COLO668 (cell line): ENCODE measurements around the gene RECQL.
"Not testable (repeated sequence)": the region's sequence is repeated elsewhere in the genome, so short reads cannot be mapped to it uniquely, and the experiment has no call there.

ENCODE experiments used
- DNase-seq: peaks from one replicate; lab custom pipeline; 2025; ENCODE audit not compliant: unreplicated experiment; lab: John Stamatoyannopoulos, UW

RECQL gene

DNA sequence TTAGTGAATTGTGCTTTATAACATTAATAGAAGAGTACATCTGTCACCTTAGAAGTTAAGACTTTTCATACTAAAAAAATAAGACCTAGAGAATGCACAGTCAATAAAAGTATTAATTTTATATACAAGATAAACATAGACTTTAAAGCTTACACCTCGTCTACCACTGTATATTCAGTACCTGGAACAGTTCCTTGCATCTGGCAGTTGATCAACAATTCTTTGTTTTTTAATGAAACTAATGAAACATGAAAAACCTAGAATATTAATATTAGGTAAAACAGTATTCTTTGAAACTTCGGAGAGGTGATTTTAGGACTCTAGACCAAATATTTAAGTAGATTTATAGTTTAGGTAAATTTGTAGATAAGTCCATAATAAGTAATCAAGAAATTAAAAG lies 4.5 kb upstream of the RECQL start:
- DNase-seq = no peak

DNA sequence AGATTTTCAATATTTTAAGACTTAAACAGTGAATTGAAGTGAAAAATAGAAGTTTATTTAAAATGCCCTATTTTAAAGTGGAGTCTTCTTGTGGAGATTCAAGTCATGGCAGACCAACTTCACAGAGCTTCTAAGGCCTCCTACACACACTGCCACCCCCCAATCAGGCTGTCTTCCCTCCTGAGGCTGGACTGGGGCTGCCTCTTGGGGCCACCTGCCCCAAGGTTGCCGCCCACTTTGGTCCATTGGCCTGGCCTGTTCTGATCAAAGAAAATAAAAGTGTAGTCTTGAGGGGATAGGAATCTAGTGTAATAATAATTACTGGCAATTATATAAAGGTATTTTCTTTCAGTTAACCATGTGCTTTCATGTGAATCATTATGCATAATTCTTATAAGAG lies 1.4 kb upstream of the RECQL start:
- no peak for DNase-seq

DNA sequence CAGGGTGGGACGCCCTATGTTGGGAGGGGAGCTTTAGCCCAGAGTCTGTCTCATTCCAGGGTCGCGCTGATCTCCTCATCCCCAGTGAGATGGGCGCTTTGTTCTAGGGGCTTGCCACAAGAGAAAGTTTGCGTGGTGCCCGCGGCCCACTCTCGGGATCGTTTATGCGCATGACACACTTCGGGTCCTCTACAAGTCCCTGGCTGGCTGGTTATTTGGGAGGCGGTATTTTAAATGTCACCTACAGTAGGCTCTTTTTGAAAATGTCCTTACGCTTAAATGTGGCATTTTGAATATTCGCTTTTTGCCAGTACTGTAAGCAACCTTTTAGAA lies 695 bp upstream of the RECQL start:
- peak; percentile 16 for DNase-seq

DNA sequence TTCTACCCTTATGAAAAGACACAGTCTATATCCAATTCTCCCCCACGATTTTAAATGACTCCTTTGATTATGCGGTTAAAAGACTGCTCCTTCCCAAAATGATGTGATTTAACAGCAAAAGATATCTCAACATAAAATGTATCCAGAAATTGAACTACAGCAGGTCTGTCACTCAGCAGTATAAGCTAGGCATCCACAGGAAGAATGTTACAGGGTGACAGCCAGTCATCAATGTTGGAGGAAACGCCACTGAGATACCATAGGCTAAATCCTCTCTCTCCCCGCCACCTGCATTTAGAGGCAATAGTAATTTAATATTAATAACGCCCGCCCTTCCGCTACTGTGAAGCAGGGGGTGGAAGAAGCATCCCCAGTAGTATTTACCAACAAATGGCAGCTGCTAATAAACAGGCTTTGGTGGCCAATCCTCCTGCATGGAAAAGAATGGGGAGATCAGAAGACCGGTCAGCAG lies 613 bp downstream of the RECQL start:
- DNase-seq = no peak

DNA sequence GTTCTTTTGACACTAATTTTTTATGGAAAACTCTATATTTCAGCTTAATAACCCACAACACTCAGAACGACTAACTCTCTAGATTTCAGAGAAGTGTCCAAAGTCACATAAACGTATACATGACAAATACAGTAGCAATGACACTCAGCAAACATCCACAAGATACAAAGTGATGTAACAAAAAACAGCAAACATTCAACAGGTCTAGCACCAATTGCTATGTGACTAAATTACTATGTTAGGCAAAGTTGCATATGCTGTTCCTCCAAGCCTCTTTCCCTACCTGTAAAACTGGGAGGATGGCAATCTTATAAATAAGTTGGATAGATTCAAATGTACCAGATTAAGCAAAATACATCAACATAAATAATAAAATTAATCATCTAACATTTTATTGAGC lies 1.7 kb downstream of the RECQL start:
- DNase-seq = no peak

DNA sequence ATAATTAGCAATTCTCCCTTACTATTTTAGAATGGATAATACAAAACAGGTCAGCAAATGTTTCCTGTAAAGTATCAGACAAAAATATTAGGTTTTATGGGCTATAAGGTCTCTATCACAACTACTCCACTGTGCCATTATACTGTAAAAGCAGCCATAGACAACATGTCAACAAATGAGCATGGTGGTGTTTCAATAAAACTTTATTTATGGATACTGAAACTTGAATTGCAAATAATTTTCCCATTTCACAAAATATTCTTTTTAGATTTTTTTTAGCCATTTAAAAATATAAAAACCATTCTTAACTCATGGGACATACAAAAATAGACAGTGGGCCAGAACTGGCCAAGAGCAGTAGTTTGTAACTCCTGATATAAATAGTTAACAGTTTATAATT lies 15.4 kb downstream of the RECQL start:
- DNase-seq = no peak

DNA sequence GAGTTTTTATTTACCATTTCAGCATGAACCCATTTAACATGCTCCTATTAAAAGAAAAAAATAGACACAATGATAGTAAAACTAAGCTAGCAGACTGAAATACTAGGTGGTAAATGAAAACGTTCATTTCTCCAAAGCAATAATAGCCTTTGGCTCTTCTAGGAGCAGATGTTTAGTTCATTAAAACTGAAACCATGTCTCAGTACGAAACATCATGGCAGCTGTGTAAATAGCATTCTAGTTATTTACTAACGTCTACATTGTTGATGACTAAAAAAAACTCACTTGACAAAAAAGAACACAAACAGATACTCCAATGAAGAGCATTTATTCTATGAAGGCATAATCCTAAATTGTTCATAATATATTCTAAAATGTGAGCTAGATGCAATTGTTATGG lies 17.9 kb downstream of the RECQL start:
- no peak for DNase-seq

DNA sequence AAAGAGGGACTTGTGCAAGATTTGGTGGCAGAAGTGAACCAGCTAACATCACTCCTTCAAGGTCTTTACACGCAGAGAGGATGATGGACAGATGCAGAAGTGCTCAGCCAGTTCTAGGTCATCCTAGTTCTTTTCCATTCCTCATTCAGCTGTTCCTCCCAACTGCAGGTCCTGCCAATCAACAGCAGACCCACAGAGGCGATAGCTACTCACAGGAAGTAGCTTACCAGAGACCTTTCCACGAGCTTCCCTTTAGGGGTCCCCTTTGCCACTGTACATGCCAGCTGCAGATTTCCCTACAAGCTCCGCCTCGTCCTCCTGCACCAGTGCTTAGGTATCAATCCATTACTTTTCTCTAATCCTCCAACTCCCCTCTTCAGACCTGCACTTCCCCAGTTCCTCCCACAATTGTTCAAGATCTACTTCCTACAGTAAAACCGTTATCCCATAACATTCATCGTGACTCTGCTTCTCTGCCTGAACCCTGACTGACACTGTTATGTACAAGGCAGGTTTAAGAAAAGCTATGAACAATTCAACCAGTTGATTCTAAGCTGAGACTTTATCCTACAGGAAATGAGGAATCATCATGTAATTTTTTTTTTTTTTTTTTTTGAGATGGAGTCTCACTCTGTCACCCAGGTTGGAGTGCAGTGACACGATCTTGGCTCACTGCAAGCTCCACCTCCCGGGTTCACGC lies 22.5 kb downstream of the RECQL start:
- no peak for DNase-seq

DNA sequence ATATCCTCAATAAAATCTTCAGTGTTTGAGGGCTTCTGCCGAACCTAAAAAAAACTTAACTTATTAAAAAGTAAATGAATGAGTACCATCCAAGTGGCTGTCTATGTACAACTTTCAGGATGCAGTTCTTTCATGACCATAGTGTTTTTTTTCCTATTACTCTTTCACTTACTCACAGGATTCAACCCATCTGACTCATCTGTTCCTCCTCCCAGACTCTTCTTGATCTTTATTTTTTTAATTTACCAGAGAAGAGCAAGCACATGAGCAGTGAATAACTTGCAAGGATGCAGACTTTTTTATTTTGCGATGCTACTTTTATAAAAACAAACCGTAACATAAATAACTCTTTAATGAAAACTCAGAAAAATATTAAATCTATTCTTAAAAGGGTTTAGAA lies 24.5 kb downstream of the RECQL start:
- DNase-seq = no peak

DNA sequence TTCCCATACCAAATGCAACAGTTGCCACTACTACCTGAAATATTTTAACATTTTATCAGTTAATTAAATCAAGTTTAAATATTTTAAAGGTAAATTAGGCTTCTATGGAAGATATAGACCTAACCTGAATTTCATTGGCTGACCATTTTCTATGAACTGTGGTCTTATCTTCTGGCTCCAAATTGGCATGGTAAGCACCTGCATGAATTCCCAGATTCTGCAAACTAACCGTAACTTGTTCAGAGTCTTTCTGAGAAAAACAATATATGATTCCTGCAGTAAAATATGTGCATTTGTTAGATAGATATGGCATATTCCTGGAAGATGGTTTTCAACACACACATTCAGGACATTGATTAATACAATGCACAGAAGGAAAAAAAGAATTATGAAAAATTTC lies 25.9 kb downstream of the RECQL start:
- no peak for DNase-seq

DNA sequence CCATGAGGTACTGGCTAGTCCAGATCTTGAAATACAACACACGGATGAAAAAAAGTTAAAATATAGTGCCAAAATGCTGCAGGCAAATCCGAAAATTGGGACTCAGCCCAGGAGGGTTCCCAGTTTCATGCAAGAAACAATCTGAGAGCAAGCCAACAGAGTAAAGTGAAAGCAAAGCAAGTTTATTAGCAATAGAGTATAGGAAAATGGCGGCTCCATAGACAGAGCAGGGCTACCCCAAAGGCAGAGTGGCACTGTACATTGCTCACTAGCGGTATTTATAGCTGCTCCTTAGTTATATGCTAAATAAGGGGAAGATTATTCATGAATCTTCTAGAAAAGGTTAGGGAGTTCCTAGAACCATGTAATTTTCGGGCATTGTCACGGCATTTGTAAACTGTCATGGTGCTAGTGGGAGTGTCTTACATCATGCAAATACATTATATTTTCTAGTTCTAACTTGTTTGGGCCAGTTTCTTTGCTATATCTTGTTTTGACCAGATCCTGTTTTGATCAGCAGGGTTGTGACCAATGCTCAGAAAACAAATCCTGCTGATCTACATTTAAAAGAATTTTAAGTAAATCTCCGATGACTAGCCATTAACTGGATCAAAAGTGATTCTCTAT lies 29.1 kb downstream of the RECQL start:
- DNase-seq = no peak

DNA sequence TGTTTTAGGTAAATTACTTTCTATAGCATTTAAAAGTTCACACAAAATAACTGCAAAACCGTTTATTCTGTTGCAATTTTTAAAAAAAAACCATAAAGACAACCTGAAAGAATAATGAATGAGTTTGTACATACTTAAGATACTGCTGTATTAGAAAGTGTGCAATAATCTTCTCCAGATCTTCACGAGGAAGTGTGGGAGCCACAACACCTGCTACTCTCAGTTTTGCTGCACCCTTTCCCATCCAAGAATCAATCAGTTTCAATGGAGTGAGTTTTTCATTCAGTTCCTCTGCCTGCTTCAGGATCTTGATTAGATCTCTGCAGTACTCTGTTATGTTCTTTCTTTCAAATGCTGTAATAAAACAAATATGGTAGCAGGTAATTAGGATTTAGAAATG lies 30.1 kb downstream of the RECQL start:
- no peak for DNase-seq

DNA sequence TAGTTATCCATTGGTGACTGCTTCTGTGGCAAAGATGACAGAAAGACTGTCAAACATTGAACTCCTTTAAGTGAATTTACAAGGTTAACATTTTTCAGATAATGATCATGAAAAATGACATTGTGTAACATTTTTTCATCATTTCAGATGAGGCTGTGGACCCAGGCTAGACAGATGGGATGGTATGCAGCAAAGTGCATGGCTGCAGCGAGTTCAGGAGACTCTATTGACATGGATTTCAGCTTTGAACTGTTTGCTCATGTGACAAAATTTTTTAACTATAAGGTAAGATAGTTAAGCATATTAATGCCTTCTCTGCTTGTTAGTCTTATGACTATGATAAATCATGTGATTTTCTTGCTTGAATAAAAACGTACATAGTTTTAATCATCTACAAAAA lies 34.1 kb downstream of the RECQL start:
- DNase-seq = not testable (repeated sequence)

DNA sequence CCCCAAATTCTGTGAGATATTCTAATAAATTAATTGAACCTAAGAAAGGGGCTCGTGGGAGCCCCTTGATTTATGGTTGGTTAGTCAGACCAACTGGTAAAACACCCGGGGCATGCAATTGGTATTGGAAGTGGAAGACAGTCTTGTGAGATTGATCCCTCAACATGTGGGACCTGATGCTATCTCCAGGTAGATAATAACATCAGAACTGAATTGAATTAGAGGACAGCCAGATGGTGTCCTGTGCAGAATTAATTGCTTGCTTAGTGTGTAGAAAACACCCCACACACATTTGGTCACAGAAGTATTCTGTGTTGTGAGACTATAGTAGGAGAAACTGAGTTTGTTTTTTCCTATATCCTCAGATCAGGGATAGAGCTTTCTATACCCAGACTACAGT lies 42.0 kb downstream of the RECQL start:
- DNase-seq = no peak

DNA sequence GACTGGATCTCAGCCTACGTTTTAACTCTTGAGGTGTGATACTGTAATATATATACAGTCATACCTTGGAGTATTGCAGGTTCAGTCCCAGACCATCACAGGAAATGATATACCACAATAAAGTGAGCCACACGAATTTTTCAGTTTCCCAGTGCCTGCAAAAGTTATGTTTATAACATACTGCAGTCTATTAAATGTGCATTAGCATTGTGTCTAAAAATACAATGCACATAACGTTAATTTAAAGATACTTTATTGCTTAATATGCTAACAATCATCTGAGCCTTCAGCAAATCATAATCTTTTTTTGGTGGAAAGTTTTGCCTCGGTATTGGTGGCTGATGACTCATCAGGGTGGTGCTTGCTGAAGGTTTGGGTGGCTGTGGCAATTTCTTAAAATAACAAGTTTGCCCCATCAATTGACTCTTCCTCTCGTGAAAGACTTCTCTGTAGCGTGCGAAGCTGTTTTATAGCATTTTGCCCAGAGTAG lies 45.1 kb downstream of the RECQL start:
- no peak for DNase-seq

DNA sequence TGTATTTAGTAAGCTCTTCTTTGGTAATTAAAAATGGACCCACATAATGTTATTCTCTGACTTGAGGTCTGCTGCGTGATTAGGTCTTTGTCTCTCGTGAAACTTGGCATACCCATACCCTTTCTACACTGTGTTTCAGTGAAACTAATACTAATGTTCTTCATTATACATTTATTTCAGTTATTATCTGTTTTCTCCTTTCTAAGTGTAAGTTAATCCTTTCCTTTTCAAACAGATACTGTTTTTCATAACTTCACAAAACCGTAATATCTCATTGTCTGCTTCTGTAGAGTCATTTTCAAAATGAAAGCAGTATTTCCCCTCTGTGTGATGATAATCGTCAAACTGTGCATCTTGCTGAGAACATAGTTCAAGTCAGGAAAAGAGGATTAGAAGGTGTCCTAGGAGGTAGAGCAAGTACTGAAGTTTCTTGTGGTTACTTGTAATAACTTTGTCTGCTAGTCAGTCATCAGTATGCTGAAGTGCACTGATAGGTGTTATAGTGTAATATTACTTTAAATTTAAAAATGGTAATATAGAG lies 48.1 kb downstream of the RECQL start:
- no peak for DNase-seq

DNA sequence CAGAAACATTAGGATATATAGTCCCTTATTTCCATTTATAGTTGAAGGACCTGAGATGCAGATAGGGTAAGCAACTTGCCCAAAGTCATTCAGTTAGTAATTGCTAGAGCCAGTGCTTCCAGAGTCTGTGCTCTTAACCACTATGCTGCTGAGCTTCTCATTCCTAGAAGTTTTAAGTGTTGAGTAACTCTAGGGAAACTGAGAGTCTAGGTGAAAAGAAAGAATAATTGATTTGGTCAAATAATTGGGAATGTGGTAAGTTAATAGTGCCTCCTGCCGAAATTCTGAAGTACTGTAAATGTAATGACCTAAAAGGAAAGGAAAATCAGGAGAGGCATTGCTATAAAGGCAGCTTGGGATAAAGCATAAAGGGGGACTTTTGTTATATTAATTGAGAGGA lies 49.9 kb downstream of the RECQL start:
- DNase-seq = no peak

DNA sequence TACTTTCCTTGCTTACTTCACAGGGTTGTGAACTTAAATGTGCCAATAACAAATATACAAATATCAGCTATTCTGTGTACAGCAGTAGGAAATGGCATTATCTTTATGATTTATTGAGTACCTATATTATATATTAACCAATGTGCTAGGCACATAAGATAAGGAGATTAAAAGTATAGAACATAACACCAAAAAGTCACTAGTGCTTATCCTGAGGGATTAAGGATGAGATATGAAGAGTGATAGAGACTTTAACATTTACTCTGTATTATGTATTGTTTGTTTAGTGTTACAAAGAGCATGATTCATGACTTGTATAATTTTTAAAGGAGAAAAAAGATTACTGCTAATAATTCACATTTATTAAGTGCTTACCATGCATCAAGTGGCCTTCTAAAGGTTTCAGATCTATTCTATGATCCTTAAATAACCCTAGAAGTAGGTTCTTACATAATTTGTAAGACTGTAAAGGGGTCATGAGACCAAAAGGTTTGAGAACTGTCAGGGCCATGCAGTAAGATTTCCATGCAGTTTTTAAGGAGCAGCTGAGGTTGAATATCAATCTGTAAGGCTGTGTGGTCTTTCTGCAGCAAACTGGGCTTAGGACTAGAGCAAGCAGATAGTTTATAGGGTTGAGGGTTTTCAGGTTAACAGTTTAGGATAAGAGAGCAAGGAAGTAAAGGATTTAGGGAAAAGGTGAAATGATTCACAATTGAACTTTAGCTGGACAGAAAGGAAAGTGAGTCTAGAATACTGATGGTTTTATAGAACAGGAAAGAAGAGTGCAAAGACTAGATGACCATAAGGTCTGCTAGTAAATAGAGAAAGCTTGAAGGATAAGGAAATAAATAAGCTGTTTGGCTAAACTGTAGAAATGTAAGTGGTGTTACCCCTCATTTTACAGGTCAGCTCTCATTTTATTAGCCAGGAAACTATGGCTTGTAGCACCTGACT lies 57.0 kb downstream of the RECQL start:
- DNase-seq = no peak

DNA sequence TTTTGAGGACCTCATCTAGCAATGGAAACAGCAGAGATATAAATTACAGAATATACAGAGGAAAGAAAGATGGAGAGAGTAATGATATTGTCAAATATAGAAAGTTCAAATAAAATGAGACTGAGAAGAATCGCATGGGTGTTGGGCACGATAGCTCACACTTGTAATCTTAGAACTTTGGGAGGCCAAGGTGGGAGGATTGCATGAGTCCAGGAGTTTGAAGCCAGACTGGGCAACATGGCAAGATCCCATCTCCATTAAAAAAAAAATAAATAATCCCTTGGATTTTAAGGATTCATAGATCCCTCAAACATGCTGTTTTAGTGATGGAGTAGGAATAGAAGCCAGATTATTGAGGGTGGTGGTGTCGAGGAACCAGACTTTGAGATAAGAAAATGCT lies 62.1 kb downstream of the RECQL start:
- no peak for DNase-seq

DNA sequence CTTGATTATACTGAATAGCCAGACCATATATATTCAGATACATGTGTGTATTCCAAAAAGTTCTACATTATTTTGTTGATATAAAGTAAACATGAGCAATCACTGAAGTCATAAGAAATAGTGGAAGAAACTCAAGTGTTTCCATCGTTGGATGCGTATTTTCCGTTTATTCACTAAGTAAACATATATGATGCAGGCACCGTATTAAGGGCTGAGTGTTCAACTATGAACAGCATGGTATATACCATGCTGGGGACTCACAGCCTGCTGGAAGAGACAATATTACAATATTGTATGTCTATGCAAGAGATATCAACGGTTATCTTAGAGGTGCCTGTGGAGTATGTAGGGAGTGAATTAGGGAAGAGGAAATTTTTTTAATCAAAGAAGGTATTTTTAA lies 62.8 kb downstream of the RECQL start:
- DNase-seq = no peak

DNA sequence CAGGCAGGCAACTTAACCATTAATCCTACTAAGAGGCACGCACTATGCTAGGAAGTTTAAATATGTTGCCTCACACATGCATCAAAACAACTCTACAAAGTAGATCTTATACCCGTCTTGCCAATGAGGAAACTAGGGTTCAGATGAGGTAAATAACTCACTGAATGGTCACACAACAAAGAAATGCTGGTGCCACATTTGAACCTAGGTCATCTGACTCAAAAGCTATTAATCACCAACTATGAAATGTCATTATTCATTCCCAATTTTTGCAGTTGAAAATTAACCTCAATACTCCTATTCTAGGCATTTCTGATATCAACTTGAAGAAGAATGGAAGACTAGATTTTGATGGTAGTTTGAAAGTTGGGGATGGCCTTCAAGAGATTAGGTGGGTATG lies 66.7 kb downstream of the RECQL start:
- no peak for DNase-seq

DNA sequence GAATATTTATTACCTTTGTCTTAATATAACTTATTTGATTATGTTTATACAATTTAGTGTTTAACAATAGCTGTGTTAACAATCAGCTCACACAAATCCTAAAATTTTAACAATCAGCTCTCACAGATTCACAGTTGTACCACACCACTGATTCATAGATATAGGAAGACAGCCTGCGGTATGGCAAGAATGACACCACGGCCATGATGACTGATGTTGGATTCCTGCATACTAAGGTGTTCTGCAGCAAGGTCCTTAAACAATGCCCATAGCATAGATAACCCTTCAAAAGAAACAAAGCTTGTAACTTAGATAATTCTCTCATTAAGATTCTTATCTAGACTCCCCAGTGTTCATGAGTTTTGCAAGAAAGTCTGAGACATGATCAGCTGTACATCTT lies 67.9 kb downstream of the RECQL start:
- DNase-seq = no peak
